ENCODE data around the gene TMEM273.

Gene TMEM273

DNA sequence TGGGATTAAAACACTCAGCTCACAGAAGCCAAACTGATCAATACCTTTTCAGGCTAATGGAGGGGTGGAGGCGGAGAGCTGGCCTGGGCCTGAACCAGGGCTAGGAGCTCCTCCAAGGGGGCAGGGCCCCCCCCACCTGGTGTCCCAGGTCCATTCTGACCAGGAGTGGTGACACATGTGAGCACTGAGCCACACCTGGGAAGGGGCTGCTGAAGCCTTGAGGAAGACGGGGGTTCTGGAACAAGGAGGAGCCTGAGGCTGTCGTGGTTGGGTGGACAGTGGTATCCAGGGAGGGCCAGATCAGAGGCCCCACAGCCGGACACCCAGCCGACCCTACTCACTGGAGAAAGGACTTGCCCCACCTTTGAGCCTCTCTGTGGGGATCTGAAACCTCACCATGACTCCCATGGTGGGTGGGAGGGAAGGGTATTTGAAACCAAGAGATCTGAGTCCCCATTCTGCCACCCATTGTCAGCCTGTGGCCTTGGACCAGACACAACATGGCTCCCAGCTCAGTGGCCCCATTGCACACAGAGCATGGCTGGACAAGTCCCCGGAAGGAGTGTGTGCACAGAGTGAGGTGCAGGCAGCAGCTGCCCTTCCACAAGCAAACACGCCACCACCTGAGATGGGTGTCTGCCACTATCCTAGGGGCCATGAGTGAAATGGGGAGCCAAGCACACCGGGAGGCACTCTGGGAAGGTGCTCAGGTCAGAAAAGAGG is 12.4 kb downstream of the TMEM273 start:
- no peak for DNase-seq

GRCh38 chr10:49174926-49175500 is 13.2 kb downstream of the TMEM273 start:
- DNase-seq, result no peak

GRCh38 chr10:49174261-49174925 is 13.8 kb downstream of the TMEM273 start:
- no peak for DNase-seq

DNA sequence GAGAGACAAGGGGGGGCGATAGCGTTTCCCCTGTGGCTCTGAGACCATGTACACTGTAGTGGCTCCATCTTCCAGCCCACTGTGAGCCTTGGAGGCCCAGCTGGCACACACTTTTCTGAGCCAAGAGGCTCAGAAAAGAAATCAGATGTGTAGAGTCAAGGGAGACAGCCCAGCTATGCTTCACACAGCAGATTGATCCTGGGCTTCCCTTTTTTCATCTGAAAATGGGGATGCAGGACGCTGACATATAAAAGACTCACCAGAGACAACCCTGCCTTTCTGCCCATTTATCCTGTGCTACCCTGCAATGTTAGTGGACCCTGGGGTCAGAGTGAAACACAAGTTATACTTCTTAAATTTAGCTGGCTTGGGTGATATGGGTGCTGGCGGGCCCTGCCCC is 14.3 kb downstream of the TMEM273 start:
- no peak for DNase-seq

GRCh38 chr10:49173201-49173772 is 14.9 kb downstream of the TMEM273 start:
- no peak for DNase-seq

GRCh38 chr10:49172777-49173132 is 15.4 kb downstream of the TMEM273 start:
- no peak for DNase-seq

DNA sequence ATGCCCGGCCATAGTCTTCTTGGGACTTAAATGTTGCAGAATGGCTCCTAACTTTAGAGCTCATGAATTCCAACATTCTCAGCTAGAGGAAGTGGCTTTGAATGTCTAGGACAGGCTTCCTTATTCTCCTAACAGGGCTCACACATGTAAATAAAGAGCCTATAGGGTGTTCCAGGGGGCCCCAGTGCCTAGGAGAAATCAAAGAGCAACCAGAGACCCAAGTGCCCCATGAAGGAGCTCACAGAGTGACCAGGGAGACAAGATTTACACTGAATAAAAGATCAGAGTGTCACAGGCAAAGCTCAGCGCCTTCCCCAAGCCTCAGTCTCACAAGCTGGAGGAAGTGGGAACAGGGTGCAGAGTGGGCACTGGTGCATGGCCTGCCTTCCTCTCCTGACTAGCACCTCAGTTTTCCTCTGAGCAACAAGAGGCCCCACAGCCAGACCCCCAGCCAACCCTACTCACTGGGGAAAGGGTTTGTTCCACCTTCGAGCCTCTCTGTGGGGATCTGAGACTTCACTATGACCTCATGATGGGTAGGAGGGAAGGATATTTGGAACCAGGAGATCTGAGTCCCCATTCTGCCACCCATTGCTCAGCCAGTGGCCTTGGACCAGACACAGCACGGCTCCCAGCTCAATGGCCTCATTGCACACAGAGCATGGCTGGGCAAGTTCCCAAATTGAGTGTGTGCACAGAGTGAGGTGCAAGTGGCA is 16.0 kb downstream of the TMEM273 start:
- DNase-seq, result no peak

GRCh38 chr10:49171326-49172060 is 16.7 kb downstream of the TMEM273 start:
- DNase-seq, result no peak

DNA sequence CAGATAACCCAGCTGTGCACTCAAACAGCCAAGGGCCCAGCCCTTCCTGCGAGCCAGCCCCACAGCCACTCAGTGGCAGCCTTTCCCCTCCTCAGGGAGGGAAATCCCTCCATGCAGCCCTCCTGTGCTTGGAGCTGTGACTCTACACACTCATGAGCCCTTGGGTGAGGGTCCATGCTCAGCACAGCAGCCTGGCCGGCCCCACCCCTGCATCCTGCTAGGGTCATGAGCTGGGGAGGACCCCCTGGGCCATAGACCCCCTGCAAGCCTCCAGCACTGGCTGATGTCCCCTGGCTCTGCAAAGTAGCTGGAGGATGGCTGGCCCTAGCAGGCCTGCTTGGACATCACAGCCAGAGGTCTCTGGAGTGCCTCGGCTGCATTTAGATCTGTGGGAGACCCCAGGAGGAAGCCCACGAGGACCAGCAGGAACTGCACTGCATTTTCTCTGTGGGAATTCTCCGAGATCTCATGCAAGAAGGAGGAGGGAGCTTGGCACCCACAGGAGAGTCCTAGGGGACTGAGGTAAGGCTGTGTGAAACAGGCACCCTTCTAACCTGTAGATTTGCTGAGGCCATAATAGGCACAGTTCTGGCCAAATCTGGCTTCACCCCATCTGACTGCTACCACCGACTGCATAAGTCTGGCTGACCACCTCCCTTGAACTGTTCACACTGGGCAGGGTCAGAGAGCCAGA is 17.4 kb downstream of the TMEM273 start:
- DNase-seq, result no peak

GRCh38 chr10:49169776-49170175 is 18.4 kb downstream of the TMEM273 start:
- DNase-seq, result no peak

GRCh38 chr10:49168831-49169500 is 19.2 kb downstream of the TMEM273 start:
- no peak for DNase-seq

- DNase-seq, result no peak
Observed at GRCh38 chr10:49168171-49168540, 20.0 kb downstream of the TMEM273 start.

- DNase-seq, result no peak
Observed at GRCh38 chr10:49167425-49168170, 20.6 kb downstream of the TMEM273 start.

- no peak for DNase-seq
Observed at GRCh38 chr10:49166484-49167400, 21.4 kb downstream of the TMEM273 start.

DNA sequence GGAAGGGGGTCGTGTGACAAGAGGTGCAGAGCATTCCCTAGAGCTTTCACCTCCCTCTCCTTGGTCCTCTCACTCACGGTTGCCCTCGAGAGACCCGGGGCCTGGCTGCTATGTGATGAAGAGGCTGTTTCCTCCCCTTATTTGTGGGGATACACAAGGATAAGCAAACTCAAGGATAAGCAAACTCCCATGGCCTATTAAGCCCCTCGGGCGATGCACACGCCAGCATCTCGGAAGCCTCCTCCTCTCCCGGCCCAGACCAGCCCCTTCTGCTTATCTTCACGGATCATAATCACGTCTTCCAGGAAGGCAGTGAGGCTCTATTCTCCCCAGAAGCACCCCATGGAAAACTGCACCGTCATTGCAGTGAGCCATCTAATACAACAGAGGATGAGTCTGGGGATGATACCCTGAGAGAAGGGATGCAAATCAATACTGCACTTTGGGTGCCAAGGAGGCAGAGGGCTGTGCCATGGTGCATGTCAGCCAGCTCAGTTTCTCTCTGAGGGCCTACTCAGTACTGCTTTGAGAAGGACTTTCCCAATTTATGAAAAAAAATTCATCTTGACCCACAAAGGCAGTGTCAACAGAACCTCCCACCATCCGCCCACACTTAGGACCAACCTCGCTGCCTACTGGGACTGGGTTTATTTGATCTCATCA is 22.2 kb downstream of the TMEM273 start:
- DNase-seq, result no peak

DNA sequence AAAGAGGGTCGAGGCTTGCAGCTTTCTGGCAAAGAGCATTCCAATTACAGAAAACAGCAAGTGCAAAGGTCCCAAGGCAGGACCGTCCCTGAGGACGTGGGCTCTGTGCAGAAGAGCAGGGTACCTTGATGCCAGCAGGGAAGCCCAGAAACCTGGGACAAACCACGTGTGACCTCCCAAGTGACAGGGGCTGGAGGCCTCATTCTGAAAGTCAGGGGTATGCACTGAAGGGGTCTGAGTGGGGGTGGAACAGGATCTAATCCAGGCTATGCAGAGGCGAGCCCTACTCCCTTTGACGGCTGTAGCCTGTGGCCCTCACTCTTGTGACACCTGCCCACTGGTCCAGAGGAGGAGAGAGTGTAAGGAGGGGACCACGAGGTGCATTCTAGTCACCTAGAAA is 22.9 kb downstream of the TMEM273 start:
- no peak for DNase-seq

GRCh38 chr10:49164559-49165188 is 23.5 kb downstream of the TMEM273 start:
- peak; percentile 25 to 59 for DNase-seq

- DNase-seq, result no peak
Observed at GRCh38 chr10:49163741-49164140, 24.4 kb downstream of the TMEM273 start.

All from CD4-positive, alpha-beta T cell treated with Interleukin-1 beta for 1 hour (primary cell).